ENCODE measurements around the gene ETFRF1.
A peak's percentile ranks its signal among the peaks of the same experiment; 100 is the strongest.

The ETFRF1 gene

DNA sequence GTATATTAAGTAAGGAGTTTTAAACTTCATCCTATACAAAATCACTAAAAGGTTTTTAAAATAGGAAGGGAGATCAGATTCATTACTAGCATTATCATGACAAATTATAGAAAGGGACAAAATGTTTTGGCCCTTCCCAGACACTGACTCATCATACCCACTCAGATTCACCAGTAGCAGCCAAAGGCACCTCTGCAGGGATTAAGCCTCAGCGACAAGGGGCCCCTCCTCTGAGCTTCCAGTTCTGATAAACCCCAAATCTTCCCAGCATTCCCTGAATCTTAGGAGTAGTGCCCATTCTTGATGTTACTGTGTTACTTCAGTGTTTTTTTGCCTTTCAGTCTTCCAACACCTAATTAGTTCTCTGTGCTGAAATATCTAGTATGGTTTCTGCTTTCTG, 41.2 kb downstream of the ETFRF1 start:
- DNase-seq: no peak

DNA sequence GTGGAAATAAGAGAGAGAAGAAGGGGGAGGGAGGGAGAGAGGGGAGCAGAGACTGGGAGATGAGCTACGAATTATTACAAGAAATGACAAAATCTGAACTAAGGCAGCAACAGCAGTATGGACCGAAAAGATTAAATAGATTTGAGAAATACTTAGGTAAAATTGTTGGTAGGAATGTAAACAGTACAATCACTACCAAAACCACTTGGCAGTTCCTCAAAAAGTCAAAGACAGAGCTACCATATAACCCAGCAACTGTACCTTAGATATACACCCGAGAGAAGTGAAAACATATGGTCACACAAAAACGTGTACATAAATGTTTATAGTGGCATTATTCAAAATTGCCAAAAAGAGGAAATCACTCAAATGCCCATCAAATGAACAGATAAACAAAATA, 41.6 kb downstream of the ETFRF1 start:
- no peak for DNase-seq

GRCh38 chr12:25241167-25242020, 46.4 kb downstream of the ETFRF1 start:
- peak; percentile 47 for DNase-seq

DNA sequence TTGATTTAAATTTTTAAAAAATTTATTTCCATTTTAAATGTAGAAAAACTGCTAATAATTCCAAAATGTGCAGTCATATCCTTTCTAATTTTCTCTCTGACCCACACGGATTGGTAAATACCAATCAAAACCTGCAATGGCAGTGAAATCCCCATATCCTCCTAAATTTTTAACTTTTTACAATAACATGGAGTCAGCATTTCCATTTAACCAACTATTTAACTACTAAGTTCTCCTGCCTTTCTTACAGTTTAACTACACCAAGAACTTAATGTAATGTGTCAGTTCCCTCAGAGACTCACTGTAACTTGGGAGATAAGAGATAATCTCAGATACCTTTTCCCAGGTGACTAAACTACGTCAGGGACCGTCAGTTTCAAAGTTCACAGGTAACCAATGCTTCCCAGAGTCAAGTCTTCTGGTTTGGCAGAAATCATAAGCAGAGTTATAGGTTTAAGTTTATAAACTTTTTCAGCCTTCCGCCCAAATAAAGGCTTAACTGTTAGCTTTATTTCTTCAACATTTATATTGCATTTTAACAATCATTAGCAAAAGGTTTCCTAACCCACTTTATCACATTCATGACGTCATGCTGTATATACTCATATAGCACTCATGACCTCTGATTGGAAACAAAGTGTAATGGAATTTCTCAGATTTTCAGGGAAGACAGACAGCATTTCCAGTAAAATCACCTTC, 48.1 kb downstream of the ETFRF1 start:
- DNase-seq: no peak

GRCh38 chr12:25243680-25243990, 48.6 kb downstream of the ETFRF1 start:
- DNase-seq: no peak

DNA sequence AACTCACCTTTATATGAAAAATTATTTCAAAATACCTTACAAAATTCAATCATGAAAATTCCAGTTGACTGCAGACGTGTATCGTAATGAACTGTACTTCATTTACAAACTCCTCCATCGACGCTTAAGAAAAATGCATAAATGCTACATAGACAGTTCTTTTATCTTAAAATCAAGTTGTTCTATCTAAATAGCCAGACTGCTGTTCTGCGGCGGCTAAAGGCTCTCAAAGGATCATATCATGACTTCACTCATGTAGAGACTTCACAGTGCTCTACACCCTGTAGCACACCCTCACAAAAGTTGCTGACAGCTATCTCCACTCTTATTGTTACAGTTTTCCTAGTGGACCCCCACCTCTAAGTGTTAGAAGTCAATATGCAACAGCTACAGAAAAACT, 50.5 kb downstream of the ETFRF1 start:
- no peak for DNase-seq

- DNase-seq: no peak
These were observed 53.1 kb downstream of the ETFRF1 start for GRCh38 chr12:25248137-25248536.

DNA sequence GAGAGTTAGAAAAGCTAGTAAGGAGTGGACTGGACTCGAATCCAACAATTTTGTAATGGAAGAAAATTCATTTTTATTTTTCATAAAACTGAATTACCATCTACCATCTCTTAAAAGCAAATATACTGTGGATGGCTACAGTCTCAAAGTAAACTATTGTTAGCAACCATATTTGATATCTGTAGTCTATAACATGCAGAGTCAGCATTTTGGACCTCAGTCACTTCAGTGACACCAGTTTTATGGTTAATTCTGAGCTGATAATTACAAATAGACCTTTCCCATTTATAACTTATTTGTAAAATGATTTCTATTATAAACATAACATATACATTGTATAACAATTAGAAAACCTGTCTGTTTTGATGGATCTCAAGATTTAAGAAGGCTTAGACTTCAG, 53.7 kb downstream of the ETFRF1 start:
- no peak for DNase-seq

GRCh38 chr12:25249931-25250738, 55.1 kb downstream of the ETFRF1 start:
- DNase-seq: peak; percentile 57

DNA sequence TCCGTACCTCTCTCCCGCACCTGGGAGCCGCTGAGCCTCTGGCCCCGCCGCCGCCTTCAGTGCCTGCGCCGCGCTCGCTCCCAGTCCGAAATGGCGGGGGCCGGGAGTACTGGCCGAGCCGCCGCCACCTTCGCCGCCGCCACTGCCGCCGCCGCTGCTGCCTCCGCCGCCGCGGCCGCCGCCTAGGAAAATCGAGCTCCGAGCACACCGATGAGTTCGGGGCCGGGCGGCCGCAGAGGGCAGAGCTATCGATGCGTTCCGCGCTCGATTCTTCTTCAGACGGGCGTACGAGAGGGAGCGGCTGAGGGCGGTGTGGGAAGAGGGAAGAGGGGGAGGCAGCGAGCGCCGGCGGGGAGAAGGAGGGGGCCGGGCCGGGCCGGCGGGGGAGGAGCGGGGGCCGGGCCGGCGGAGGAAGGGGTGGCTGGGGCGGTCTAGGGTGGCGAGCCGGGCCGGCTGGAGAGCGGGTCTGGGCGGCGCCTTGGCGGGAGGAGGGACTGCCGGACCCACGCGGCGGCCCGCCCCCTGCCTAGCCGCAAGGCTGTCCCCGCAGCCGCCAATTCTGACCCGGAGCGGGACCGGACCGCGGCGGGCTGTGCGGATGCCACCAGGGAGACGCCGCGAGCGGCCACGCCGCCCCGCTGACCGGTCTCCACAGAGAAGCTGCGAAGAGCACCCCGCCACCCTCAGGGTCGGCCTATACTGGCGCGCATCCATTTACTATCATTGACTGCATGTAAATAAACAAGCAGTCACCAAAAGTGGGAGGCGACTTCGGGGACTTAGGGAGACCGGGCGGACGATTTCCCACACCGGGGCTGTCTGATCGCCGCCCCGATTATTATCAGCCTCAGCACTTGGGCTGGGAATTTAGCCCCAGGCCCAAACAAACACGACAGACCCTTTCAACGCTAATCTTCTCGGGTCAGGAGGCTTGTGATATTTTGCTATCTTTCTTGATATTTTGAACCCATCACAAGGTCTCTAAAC, 56.0 kb downstream of the ETFRF1 start, which contains the start of gene KRAS:
TSS of gene KRAS (minus strand) at position 186 of the 987 bp plus-strand sequence.
- DNase-seq: peak; percentile 94

DNA sequence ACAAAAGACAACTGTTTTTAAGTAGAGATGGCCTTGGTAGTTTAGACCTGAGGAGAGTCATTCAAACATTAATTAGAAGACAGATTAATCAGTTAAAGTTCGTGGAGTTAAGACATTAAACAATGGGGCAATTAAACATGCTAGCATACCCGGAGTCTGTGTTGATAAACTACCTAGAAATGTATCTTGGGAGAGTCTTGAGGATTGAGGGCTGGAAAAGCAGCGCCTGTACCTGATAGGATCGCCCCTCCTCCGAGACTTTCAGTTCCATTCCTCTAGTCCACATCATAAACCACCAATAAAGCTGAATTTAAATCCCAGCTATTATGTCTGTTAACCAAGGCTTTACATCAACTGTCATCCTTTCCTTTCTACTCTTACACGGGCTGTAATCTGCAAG, 56.7 kb downstream of the ETFRF1 start:
- DNase-seq: no peak

GRCh38 chr12:25252946-25253345, 57.9 kb downstream of the ETFRF1 start:
- no peak for DNase-seq

- DNase-seq: no peak
These were observed 58.5 kb downstream of the ETFRF1 start for GRCh38 chr12:25253371-25254068.

- DNase-seq: no peak
These were observed 59.3 kb downstream of the ETFRF1 start for GRCh38 chr12:25254271-25254880.

All from CD4-positive, alpha-beta T cell treated with Interleukin-15 for 1 hour (primary cell).